GM23338 (cell line): Measurements from ENCODE around the gene CRK. TPM values are rescaled to one million over a fixed set of nuclear protein-coding genes. Genes with fewer than 3 reads are reported as not detected.

Experiments used
- ATAC-seq: fragments of 200-7000 bp; cut with Tn5 transposase; 3 replicates; pipeline ENCODE4 v1.9.1; 2020
- DNase-seq: peaks from one replicate; pipeline ENCODE4 v3.0.0-alpha.2; 2015; ENCODE audit warnings: low spot score
- H2AFZ ChIP-seq: fragments of 200-600 bp; sonication (generic); 2 replicates; pipeline ENCODE4 v1.8.0; 2016; ENCODE audit warnings: antibody characterized with exemption, mild to moderate bottlenecking, moderate library complexity
- H3F3A ChIP-seq: fragments of 200-600 bp; sonication (generic); replicated peaks from 2 replicates; pipeline ENCODE4 v1.8.0; 2017; ENCODE audit warnings: antibody characterized with exemption, mixed run types, low read depth
- H3K27ac ChIP-seq: fragments of 200-600 bp; sonication (generic); 2 replicates; pipeline ENCODE4 v1.6.1; 2016; ENCODE audit warnings: low read depth
- H3K27me3 ChIP-seq: fragments of 200-600 bp; sonication (generic); 2 replicates; pipeline ENCODE4 v1.8.0; 2016; ENCODE audit warnings: mild to moderate bottlenecking, mixed run types, moderate library complexity; ENCODE audit not compliant: insufficient read depth
- H3K36me3 ChIP-seq: fragments of 200-600 bp; sonication (generic); 2 replicates; pipeline ENCODE4 v1.8.0; 2016; ENCODE audit warnings: mild to moderate bottlenecking; ENCODE audit not compliant: insufficient read depth
- H3K4me1 ChIP-seq: fragments of 200-600 bp; sonication (generic); 2 replicates; pipeline ENCODE4 v1.8.0; 2016; ENCODE audit warnings: mild to moderate bottlenecking, moderate library complexity; ENCODE audit not compliant: insufficient read depth
- H3K4me2 ChIP-seq: fragments of 200-600 bp; sonication (generic); 2 replicates; pipeline ENCODE4 v1.7.1; 2017; ENCODE audit warnings: mixed run types
- H3K4me3 ChIP-seq: fragments of 200-600 bp; sonication (generic); 2 replicates; pipeline ENCODE4 v1.6.1; 2016; ENCODE audit warnings: mixed run types
- H3K79me2 ChIP-seq: fragments of 200-600 bp; sonication (generic); replicated peaks from 2 replicates; pipeline ENCODE4 v1.8.0; 2017; ENCODE audit warnings: mild to moderate bottlenecking; ENCODE audit not compliant: insufficient read depth
- H3K9me2 ChIP-seq: fragments of 200-600 bp; sonication (generic); 2 replicates; pipeline ENCODE4 v1.8.0; 2017; ENCODE audit not compliant: insufficient read depth
- H4K20me1 ChIP-seq: fragments of 200-600 bp; sonication (generic); replicated peaks from 2 replicates; pipeline ENCODE4 v1.8.0; 2017; ENCODE audit warnings: mild to moderate bottlenecking; ENCODE audit not compliant: insufficient read depth
- H3K27ac Mint-ChIP-seq: 2 replicates; pipeline ENCODE4 v1.8.0; 2020; ENCODE audit warnings: inconsistent platforms, mild to moderate bottlenecking, moderate library complexity, mixed read lengths
- H3K27me3 Mint-ChIP-seq: 3 replicates; pipeline ENCODE4 v1.8.0; 2022; ENCODE audit warnings: low read depth, mild to moderate bottlenecking, moderate library complexity, mixed read lengths, inconsistent platforms; ENCODE audit not compliant: insufficient read depth, poor library complexity
- H3K36me3 Mint-ChIP-seq: 3 replicates; pipeline ENCODE4 v1.8.0; 2021; ENCODE audit warnings: low read depth, mild to moderate bottlenecking, inconsistent platforms, moderate library complexity, mixed read lengths
- H3K4me1 Mint-ChIP-seq: 3 replicates; pipeline ENCODE4 v1.8.0; 2020; ENCODE audit warnings: mild to moderate bottlenecking, inconsistent platforms, mixed read lengths
- H3K4me3 Mint-ChIP-seq: 3 replicates; pipeline ENCODE4 v1.8.0; 2021; ENCODE audit warnings: moderate library complexity, mild to moderate bottlenecking, inconsistent platforms, mixed read lengths
- H3K9me3 Mint-ChIP-seq: 3 replicates; pipeline ENCODE4 v1.8.0; 2020; ENCODE audit warnings: moderate library complexity, mild to moderate bottlenecking, inconsistent platforms, mixed read lengths
- CREB1 ChIP-seq: fragments of 250-450 bp; sonication (Bioruptor Pico); IDR thresholded peaks from 2 replicates; pipeline ENCODE4 v1.5.0; 2020; ENCODE audit warnings: low read depth, mild to moderate bottlenecking, moderate library complexity
- CTCF ChIP-seq, 2 experiments: fragments of 200-600 bp in 1 of 2; sonication (generic) in 1 of 2; conservative IDR thresholded peaks; 2 replicates each; pipeline versions ENCODE4 v1.5.1 to v1.6.1; 2016 to 2017; ENCODE audit warnings: antibody characterized with exemption in 2 of 2, low read depth in 2 of 2, mild to moderate bottlenecking in 2 of 2, moderate library complexity in 1 of 2
- EZH2 ChIP-seq: fragments of 200-600 bp; sonication (generic); IDR thresholded peaks from one replicate; pipeline ENCODE4 v1.8.0; 2017; ENCODE audit warnings: antibody characterized with exemption, mild to moderate bottlenecking, low read depth; ENCODE audit not compliant: unreplicated experiment
- EZH2phosphoT487 ChIP-seq: fragments of 200-600 bp; sonication (generic); IDR thresholded peaks from one replicate; pipeline ENCODE4 v1.8.1; 2018; ENCODE audit warnings: antibody characterized with exemption; ENCODE audit not compliant: unreplicated experiment
- JUNB ChIP-seq: IDR thresholded peaks from one replicate; pipeline ENCODE4 v1.6.1; 2016; ENCODE audit warnings: antibody characterized with exemption; ENCODE audit not compliant: unreplicated experiment
- NANOG ChIP-seq: IDR thresholded peaks from 2 replicates; pipeline ENCODE4 v1.6.1; 2016; ENCODE audit warnings: antibody characterized with exemption, borderline replicate concordance
- POLR2AphosphoS5 ChIP-seq: IDR thresholded peaks from 2 replicates; pipeline ENCODE4 v1.6.1; 2016; ENCODE audit warnings: antibody characterized with exemption, low read depth
- REST ChIP-seq: IDR thresholded peaks from one replicate; pipeline ENCODE4 v1.6.1; 2018; ENCODE audit warnings: antibody characterized with exemption; ENCODE audit not compliant: unreplicated experiment
- ZNF114 ChIP-seq: fragments of 250-450 bp; sonication (Bioruptor Pico); IDR thresholded peaks from 2 replicates; pipeline ENCODE4 v1.5.0; 2020; ENCODE audit warnings: mild to moderate bottlenecking, moderate library complexity
- ZNF331 ChIP-seq: fragments of 250-450 bp; sonication (Bioruptor Pico); IDR thresholded peaks from 2 replicates; pipeline ENCODE4 v1.5.0; 2020; ENCODE audit warnings: low read depth, mild to moderate bottlenecking, moderate library complexity
- polyA plus RNA-seq: library from polyadenylated mRNA; unstranded; fragments of >200 nt; fragmentation: Nextera tagmentation; extraction: Ambion mirVana; gene quantifications from 2 replicates; pipeline ENCODE4 v1.2.1, GENCODE V29; 2016
- total RNA-seq: library from RNA; depleted of rRNA; stranded (reverse); fragments of >200 nt; shearing (Covaris generic); gene quantifications from 2 replicates; pipeline ENCODE4 v1.2.3, GENCODE V29; 2014

The CRK gene
- total and polyA plus RNA-seq, 2 experiments from 2014 or later: 32.6 to 59.8 TPM

GRCh38 chr17:1467898-1468492 lies 12.0 kb upstream of the CRK start:
- H3K36me3 ChIP-seq: no peaks in the 10 kb centered on the region
- H3K79me2 ChIP-seq: no peaks in the 10 kb centered on the region
- Mint-ChIP-seq H3K27ac (peak overlapping the region; percentile 24; the same call in 1 of the 2 replicates), H3K4me3 (no peak overlapping the region), H3K27me3 (peaks cover 15% of the 10 kb centered on the region), H3K4me1 (peaks cover 30% of the 10 kb centered on the region), H3K36me3 (peaks cover 32% of the 10 kb centered on the region), H3K9me3 (no peaks in the 10 kb centered on the region)
- H3K4me1 ChIP-seq: peaks cover 16% of the 10 kb centered on the region
- TF ChIP-seq CREB1 (CRISPR knock-in tag) (peak; percentile 65; the same call in 1 of the 2 replicates), JUNB (no peak), CTCF (conservative IDR thresholded peaks at IDR 0.05; ENCODE audit: low read depth in 2 of 2) (no peak), EZH2phosphoT487 (no peak), ZNF114 (CRISPR knock-in tag) (no peak)
- no peak overlapping the region for H2AFZ ChIP-seq
- ATAC-seq (peak; percentile 65), DNase-seq (peak; percentile 72)
- no peaks in the 10 kb centered on the region for H3K9me2 ChIP-seq
- peaks cover 10% of the 10 kb centered on the region for H3F3A ChIP-seq
- peak overlapping the region; percentile 81; the same call in 1 of the 2 replicates for H3K27ac ChIP-seq
- 0 out of 2 replicates have a peak overlapping the region, but pooled peaks have one; percentile 38 for H3K4me2 ChIP-seq
- H3K4me3 ChIP-seq: no peak overlapping the region
- H4K20me1 ChIP-seq: 0 out of 2 replicates have a peak, but pooled peaks cover 4% of the 10 kb centered on the region
- no peaks in the 10 kb centered on the region for H3K27me3 ChIP-seq

GRCh38 chr17:1467258-1467657 lies 11.2 kb upstream of the CRK start:
- H3K4me3 Mint-ChIP-seq: no peak overlapping the region
- ATAC-seq: no peak
- TF ChIP-seq NANOG (no peak), REST (no peak), POLR2AphosphoS5 (no peak), CTCF (conservative IDR thresholded peaks at IDR 0.05; ENCODE audit: low read depth in 2 of 2) (no peak), CREB1 (CRISPR knock-in tag) (no peak), JUNB (no peak), ZNF331 (CRISPR knock-in tag) (no peak), ZNF114 (CRISPR knock-in tag) (no peak), EZH2 (no peak), EZH2phosphoT487 (no peak)

More at GRCh38 chr17:1467258-1467657, 11.2 kb upstream of the CRK start:
- Mint-ChIP-seq H3K4me1 (peaks cover 25% of the 10 kb centered on the region), H3K9me3 (no peaks in the 10 kb centered on the region), H3K27me3 (peaks cover 16% of the 10 kb centered on the region), H3K36me3 (peaks cover 32% of the 10 kb centered on the region), H3K27ac (no peak overlapping the region)
- Histone ChIP-seq H3F3A (peaks cover 10% of the 10 kb centered on the region), H3K9me2 (no peaks in the 10 kb centered on the region), H3K36me3 (no peaks in the 10 kb centered on the region), H4K20me1 (0 out of 2 replicates have a peak, but pooled peaks cover under 1% of the 10 kb centered on the region), H3K27ac (no peak overlapping the region), H3K4me2 (no peak overlapping the region), H3K79me2 (no peaks in the 10 kb centered on the region), H3K27me3 (no peaks in the 10 kb centered on the region), H2AFZ (no peak overlapping the region), H3K4me1 (peaks cover 11% of the 10 kb centered on the region), H3K4me3 (no peak overlapping the region)
- no peak for DNase-seq
